MM.1S (cell line): ENCODE measurements around the gene ZNF79.

Experiments used
- DNase-seq: peaks from one replicate; pipeline ENCODE4 v3.0.0-alpha.2; 2015
- H2AFZ ChIP-seq: fragments of 300-600 bp; sonication (generic); 2 replicates; pipeline ENCODE4 v1.6.0; 2016; ENCODE audit warnings: antibody characterized with exemption, low read length
- H3F3A ChIP-seq: fragments of 300-600 bp; sonication (generic); 2 replicates; pipeline ENCODE4 v1.6.1; 2016; ENCODE audit warnings: mild to moderate bottlenecking, antibody characterized with exemption, low read length, moderate library complexity, mixed read lengths; ENCODE audit not compliant: insufficient read depth
- H3K27ac ChIP-seq: fragments of 300-600 bp; sonication (generic); 2 replicates; pipeline ENCODE4 v1.5.1; 2016; ENCODE audit warnings: mild to moderate bottlenecking, low read length
- H3K27me3 ChIP-seq: fragments of 300-600 bp; sonication (generic); replicated peaks from 2 replicates; pipeline ENCODE4 v1.6.0; 2016; ENCODE audit warnings: low read length; ENCODE audit not compliant: insufficient read depth
- H3K36me3 ChIP-seq: fragments of 300-600 bp; sonication (generic); replicated peaks from 2 replicates; pipeline ENCODE4 v1.6.1; 2016; ENCODE audit warnings: mild to moderate bottlenecking, low read length, mixed read lengths; ENCODE audit not compliant: insufficient read depth
- H3K4me1 ChIP-seq: fragments of 300-600 bp; sonication (generic); 2 replicates; pipeline ENCODE4 v1.6.1; 2016; ENCODE audit warnings: low read length, mixed read lengths
- H3K4me2 ChIP-seq: fragments of 300-600 bp; sonication (generic); 2 replicates; pipeline ENCODE4 v1.6.0; 2016; ENCODE audit warnings: low read depth, low read length
- H3K4me3 ChIP-seq: fragments of 300-600 bp; sonication (generic); 2 replicates; pipeline ENCODE4 v1.5.1; 2016; ENCODE audit warnings: low read length, mixed read lengths
- H3K79me2 ChIP-seq: fragments of 300-600 bp; sonication (generic); 2 replicates; pipeline ENCODE4 v1.6.1; 2016; ENCODE audit warnings: mixed run types, low read length, mixed read lengths
- H3K9ac ChIP-seq: fragments of 300-600 bp; sonication (generic); 2 replicates; pipeline ENCODE4 v1.6.1; 2016; ENCODE audit warnings: low read length, mixed read lengths
- H3K9me2 ChIP-seq: fragments of 300-600 bp; sonication (generic); replicated peaks from 2 replicates; pipeline ENCODE4 v1.6.1; 2016; ENCODE audit warnings: mild to moderate bottlenecking, low read length, mixed read lengths; ENCODE audit not compliant: insufficient read depth
- H3K9me3 ChIP-seq: fragments of 300-600 bp; sonication (generic); replicated peaks from 2 replicates; pipeline ENCODE4 v1.6.1; 2016; ENCODE audit warnings: mild to moderate bottlenecking, low read length, mixed read lengths; ENCODE audit not compliant: insufficient read depth
- H4K20me1 ChIP-seq: fragments of 300-600 bp; sonication (generic); 2 replicates; pipeline ENCODE4 v1.6.1; 2016; ENCODE audit warnings: mild to moderate bottlenecking, low read length, moderate library complexity, mixed read lengths; ENCODE audit not compliant: insufficient read depth
- CTCF ChIP-seq: fragments of 300-600 bp; sonication (generic); IDR thresholded peaks from 2 replicates; pipeline ENCODE4 v1.5.1; 2016; ENCODE audit warnings: antibody characterized with exemption, low read length, mixed read lengths
- EZH2 ChIP-seq: fragments of 300-600 bp; sonication (generic); optimal IDR thresholded peaks from 2 replicates; pipeline ENCODE3; 2017; ENCODE audit warnings: low read depth, mild to moderate bottlenecking, antibody characterized with exemption, low read length, mixed read lengths
- EZH2phosphoT487 ChIP-seq: fragments of 300-600 bp; sonication (generic); IDR thresholded peaks from 2 replicates; pipeline ENCODE4 v1.6.1; 2018; ENCODE audit warnings: antibody characterized with exemption, low read length

Gene ZNF79

GRCh38 chr9:127426756-127427155 is 2.6 kb downstream of the ZNF79 start:
- H3K4me2 ChIP-seq = no peak overlapping the region
- H3F3A ChIP-seq = 0 out of 2 replicates have a peak, but pooled peaks cover 4% of the 10 kb centered on the region
- H3K4me1 ChIP-seq = peaks cover 12% of the 10 kb centered on the region
- H3K27ac ChIP-seq = no peak overlapping the region
- no peak overlapping the region for H2AFZ ChIP-seq
- H3K4me3 ChIP-seq = no peak overlapping the region
- no peak overlapping the region for H3K9ac ChIP-seq
- H3K79me2 ChIP-seq = peaks cover 62% of the 10 kb centered on the region
- TF ChIP-seq EZH2phosphoT487 = no peak
- no peak for TF ChIP-seq EZH2
- no peak for TF ChIP-seq CTCF
- no peaks in the 10 kb centered on the region for H3K27me3 ChIP-seq
- no peaks in the 10 kb centered on the region; the same call in 1 of the 2 replicates for H3K36me3 ChIP-seq
- H3K9me3 ChIP-seq = no peaks in the 10 kb centered on the region
- H4K20me1 ChIP-seq = no peaks in the 10 kb centered on the region
- no peaks in the 10 kb centered on the region for H3K9me2 ChIP-seq
- DNase-seq = no peak

- no peak for DNase-seq
- Histone ChIP-seq H3K4me3 (no peak overlapping the region), H2AFZ (no peak overlapping the region), H3K9me2 (no peaks in the 10 kb centered on the region), H4K20me1 (no peaks in the 10 kb centered on the region), H3K27ac (no peak overlapping the region), H3K36me3 (no peaks in the 10 kb centered on the region; the same call in none of the 2 replicates), H3K9me3 (no peaks in the 10 kb centered on the region), H3F3A (0 out of 2 replicates have a peak, but pooled peaks cover 4% of the 10 kb centered on the region), H3K9ac (no peak overlapping the region), H3K27me3 (no peaks in the 10 kb centered on the region), H3K4me2 (no peak overlapping the region), H3K79me2 (peaks cover 53% of the 10 kb centered on the region), H3K4me1 (0 out of 2 replicates have a peak, but pooled peaks cover 5% of the 10 kb centered on the region)
- TF ChIP-seq EZH2 (no peak), CTCF (no peak), EZH2phosphoT487 (no peak)
Measured at GRCh38 chr9:127428348-127428747, 4.2 kb downstream of the ZNF79 start.

GRCh38 chr9:127430415-127430814 is 6.2 kb downstream of the ZNF79 start:
- Histone ChIP-seq H3K9me3 (no peaks in the 10 kb centered on the region), H3F3A (no peaks in the 10 kb centered on the region), H2AFZ (no peak overlapping the region), H3K4me2 (no peak overlapping the region), H3K27me3 (no peaks in the 10 kb centered on the region), H3K9me2 (no peaks in the 10 kb centered on the region), H4K20me1 (no peaks in the 10 kb centered on the region), H3K36me3 (peaks cover 5% of the 10 kb centered on the region), H3K4me1 (0 out of 2 replicates have a peak, but pooled peaks cover under 1% of the 10 kb centered on the region), H3K79me2 (peaks cover 37% of the 10 kb centered on the region), H3K27ac (no peak overlapping the region), H3K9ac (no peak overlapping the region), H3K4me3 (no peak overlapping the region)
- no peak for TF ChIP-seq EZH2phosphoT487
- TF ChIP-seq EZH2 = no peak
- no peak for TF ChIP-seq CTCF
- DNase-seq = no peak
